ENCODE results near the gene TNNI2. TPM values are rescaled to one million over a fixed set of nuclear protein-coding genes. Genes with fewer than 3 reads are reported as not detected.

Gene TNNI2
- total RNA-seq, 2 donors from 2014 or later = not detected

- peaks cover 23% of the 10 kb centered on the region for H3K4me1 Mint-ChIP-seq
Observed at GRCh38 chr11:1876361-1877063, 37.7 kb downstream of the TNNI2 start.

GRCh38 chr11:1877211-1878136 lies 38.7 kb downstream of the TNNI2 start:
- Mint-ChIP-seq H3K36me3 (ENCODE audit: low read depth) (no peaks in the 10 kb centered on the region), H3K27me3 (no peaks in the 10 kb centered on the region), H3K4me1 (peaks cover 18% of the 10 kb centered on the region), H3K27ac (no peak overlapping the region), H3K4me3 (no peak overlapping the region)
- ATAC-seq = no peak
- DNase-seq = no peak
- H3K9me3 ChIP-seq (ENCODE audit: control insufficient read depth, low read length, poor library complexity, severe bottlenecking) = no peaks in the 10 kb centered on the region

More at GRCh38 chr11:1876361-1877063, 37.7 kb downstream of the TNNI2 start:
- H3K4me3 Mint-ChIP-seq = no peak overlapping the region
- no peak for ATAC-seq
- DNase-seq = peak in 1 of 3 donors; percentile 16
- no peaks in the 10 kb centered on the region for H3K27me3 Mint-ChIP-seq
- H3K27ac Mint-ChIP-seq = no peak overlapping the region
- no peaks in the 10 kb centered on the region for H3K9me3 ChIP-seq (ENCODE audit: control insufficient read depth, low read length, poor library complexity, severe bottlenecking)
- no peaks in the 10 kb centered on the region for H3K36me3 Mint-ChIP-seq (ENCODE audit: low read depth)

GRCh38 chr11:1878137-1879031 lies 39.6 kb downstream of the TNNI2 start:
- no peaks in the 10 kb centered on the region for H3K9me3 ChIP-seq (ENCODE audit: control insufficient read depth, low read length, poor library complexity, severe bottlenecking)
- ATAC-seq = no peak
- peaks cover 16% of the 10 kb centered on the region for H3K4me1 Mint-ChIP-seq
- no peak overlapping the region for H3K27ac Mint-ChIP-seq
- DNase-seq = no peak
- H3K36me3 Mint-ChIP-seq (ENCODE audit: low read depth) = no peaks in the 10 kb centered on the region
- no peak overlapping the region for H3K4me3 Mint-ChIP-seq
- H3K27me3 Mint-ChIP-seq = no peaks in the 10 kb centered on the region

- no peaks in the 10 kb centered on the region for H3K27me3 Mint-ChIP-seq
- H3K9me3 ChIP-seq (ENCODE audit: control insufficient read depth, low read length, poor library complexity, severe bottlenecking) = no peaks in the 10 kb centered on the region
- H3K27ac Mint-ChIP-seq = no peak overlapping the region
- DNase-seq (no peak), ATAC-seq (no peak)
- H3K4me3 Mint-ChIP-seq = peak overlapping the region; percentile 39
- H3K36me3 Mint-ChIP-seq (ENCODE audit: low read depth) = no peaks in the 10 kb centered on the region
- peaks cover 15% of the 10 kb centered on the region for H3K4me1 Mint-ChIP-seq
Observed at GRCh38 chr11:1879342-1879940, 40.7 kb downstream of the TNNI2 start.

GRCh38 chr11:1879941-1880720 lies 41.4 kb downstream of the TNNI2 start:
- Mint-ChIP-seq H3K36me3 (ENCODE audit: low read depth) (no peaks in the 10 kb centered on the region), H3K4me3 (peak overlapping the region; percentile 39), H3K27ac (peak overlapping the region; percentile 66), H3K27me3 (no peaks in the 10 kb centered on the region), H3K4me1 (peaks cover 15% of the 10 kb centered on the region)
- H3K9me3 ChIP-seq (ENCODE audit: control insufficient read depth, low read length, poor library complexity, severe bottlenecking) = no peaks in the 10 kb centered on the region
- DNase-seq (no peak), ATAC-seq (no peak)

- no peaks in the 10 kb centered on the region for H3K9me3 ChIP-seq (ENCODE audit: control insufficient read depth, low read length, poor library complexity, severe bottlenecking)
- Mint-ChIP-seq H3K27me3 (no peaks in the 10 kb centered on the region), H3K4me1 (peaks cover 15% of the 10 kb centered on the region), H3K4me3 (no peak overlapping the region), H3K27ac (peak overlapping the region; percentile 66), H3K36me3 (ENCODE audit: low read depth) (no peaks in the 10 kb centered on the region)
- no peak for DNase-seq
- ATAC-seq = no peak
Observed at GRCh38 chr11:1880746-1881441, 42.1 kb downstream of the TNNI2 start.

GRCh38 chr11:1881442-1882264 lies 42.9 kb downstream of the TNNI2 start:
- H3K4me1 Mint-ChIP-seq = peaks cover 15% of the 10 kb centered on the region
- ATAC-seq (peak; percentile 15), DNase-seq (no peak)
- H3K9me3 ChIP-seq (ENCODE audit: control insufficient read depth, low read length, poor library complexity, severe bottlenecking) = no peaks in the 10 kb centered on the region
- no peak overlapping the region for H3K4me3 Mint-ChIP-seq
- H3K36me3 Mint-ChIP-seq (ENCODE audit: low read depth) = no peaks in the 10 kb centered on the region
- no peaks in the 10 kb centered on the region for H3K27me3 Mint-ChIP-seq
- H3K27ac Mint-ChIP-seq = peak overlapping the region; percentile 66

GRCh38 chr11:1882265-1883238 lies 43.8 kb downstream of the TNNI2 start:
- no peaks in the 10 kb centered on the region for H3K9me3 ChIP-seq (ENCODE audit: control insufficient read depth, low read length, poor library complexity, severe bottlenecking)
- ATAC-seq = peak; percentile 91
- DNase-seq = peak; percentile 61 to 78 (median 69)
- H3K27me3 Mint-ChIP-seq = no peaks in the 10 kb centered on the region
- no peak overlapping the region for H3K4me3 Mint-ChIP-seq
- peaks cover 13% of the 10 kb centered on the region for H3K4me1 Mint-ChIP-seq
- H3K36me3 Mint-ChIP-seq (ENCODE audit: low read depth) = no peaks in the 10 kb centered on the region
- H3K27ac Mint-ChIP-seq = peak overlapping the region; percentile 4

GRCh38 chr11:1883346-1884302 lies 44.8 kb downstream of the TNNI2 start:
- H3K27me3 Mint-ChIP-seq = no peaks in the 10 kb centered on the region
- H3K4me1 Mint-ChIP-seq = peaks cover 21% of the 10 kb centered on the region
- DNase-seq = no peak
- no peak overlapping the region for H3K4me3 Mint-ChIP-seq
- no peaks in the 10 kb centered on the region for H3K9me3 ChIP-seq (ENCODE audit: control insufficient read depth, low read length, poor library complexity, severe bottlenecking)
- ATAC-seq = no peak
- H3K36me3 Mint-ChIP-seq (ENCODE audit: low read depth) = peaks cover 2% of the 10 kb centered on the region
- peak overlapping the region; percentile 4 for H3K27ac Mint-ChIP-seq

Data from T-helper 17 cell (primary cell).